K562 (cell line): Measurements from ENCODE around the gene RAPGEFL1. TPM values are rescaled to one million over a fixed set of nuclear protein-coding genes. Genes with fewer than 3 reads are reported as not detected.
"Not testable (repeated sequence)": the region's sequence is repeated elsewhere in the genome, so short reads cannot be mapped to it uniquely, and the experiment has no call there.

ENCODE experiments used
- ATAC-seq: fragments of 200-7000 bp; cut with Tn5 transposase; 3 replicates; pipeline ENCODE4 v1.9.1; 2020; ENCODE audit warnings: moderate library complexity
- BruUV-seq: library from RNA; stranded (reverse); fragments of 400-500 nt; replicated peaks from 2 replicates; lab custom pipeline; 2021; lab: Mats Ljungman, UMichigan
- CTCF ChIA-PET: fragments of 300-600 bp; formaldehyde crosslinking; extraction: SDS; loops from one replicate; lab custom pipeline; 2021; ENCODE audit warnings: low intra/inter-chr PET ratio; lab: Yijun Ruan, JAX
- POLR2A ChIA-PET: fragments of 300-600, 350-650 bp; sonication (Branson Sonifier 250); formaldehyde crosslinking; extraction: SDS; loops from one replicate; lab custom pipeline; 2021; ENCODE audit warnings: antibody characterized with exemption, inconsistent platforms; lab: Yijun Ruan, JAX
- DNase-seq, 4 experiments: peaks; one replicate each; pipeline versions ENCODE4 v3.0.0 to v3.0.0-alpha.2; 2011 to 2018; ENCODE audit warnings: low spot score in 3 of 4, mixed read lengths in 3 of 4; ENCODE audit errors: extremely low read depth in 1 of 4
- FAIRE-seq: peaks from 2 replicates; lab custom pipeline; 2011; peaks lifted over from hg19 to GRCh38; lab: Jason Lieb, UNC
- H2AFZ ChIP-seq: 2 replicates; pipeline ENCODE4 v1.6.0; 2011; ENCODE audit warnings: low read depth, low read length, control low read depth, inconsistent platforms
- H3K27ac ChIP-seq: fragments of 200-600 bp; 3 replicates; pipeline ENCODE4 v1.8.0; 2011; ENCODE audit warnings: low read depth, mild to moderate bottlenecking, control low read depth, inconsistent platforms, low read length, moderate library complexity, mixed read lengths; ENCODE audit errors: extremely low read depth
- H3K27me3 ChIP-seq, 2 experiments: fragments of 300-600 bp in 1 of 2; 2 replicates in 1 of 2; 3 replicates in 1 of 2; pipeline versions ENCODE4 v1.6.0 to v1.8.0; 2011; ENCODE audit warnings: inconsistent platforms in 2 of 2, low read length in 2 of 2, mild to moderate bottlenecking in 1 of 2, mixed read lengths in 1 of 2, moderate library complexity in 1 of 2; ENCODE audit not compliant: control insufficient read depth in 2 of 2, insufficient read depth in 2 of 2
- H3K36me3 ChIP-seq: fragments of 300-600 bp; 3 replicates; pipeline ENCODE4 v1.8.0; 2011; ENCODE audit warnings: mild to moderate bottlenecking, low read length, inconsistent platforms; ENCODE audit not compliant: control insufficient read depth, insufficient read depth
- H3K4me1 ChIP-seq, 2 experiments: fragments of 200-600 bp in 1 of 2; replicated peaks in 1 of 2; 2 replicates in 1 of 2; 3 replicates in 1 of 2; pipeline versions ENCODE4 v1.5.1 to v1.8.0; 2011; ENCODE audit warnings: inconsistent platforms in 2 of 2, low read length in 2 of 2, mild to moderate bottlenecking in 1 of 2, mixed read lengths in 1 of 2, moderate library complexity in 1 of 2; ENCODE audit not compliant: control insufficient read depth in 2 of 2, insufficient read depth in 2 of 2
- H3K4me2 ChIP-seq: 2 replicates; pipeline ENCODE4 v1.6.1; 2011; ENCODE audit warnings: low read length, control low read depth, inconsistent platforms, mixed read lengths; ENCODE audit not compliant: insufficient read depth
- H3K4me3 ChIP-seq: fragments of 200-600 bp; sonication (generic), shearing (Covaris generic); 2 replicates; pipeline ENCODE4 v1.5.1; 2016; ENCODE audit warnings: control low read depth, inconsistent platforms
- H3K79me2 ChIP-seq: fragments of 200-600 bp; 3 replicates; pipeline ENCODE4 v1.8.0; 2011; ENCODE audit warnings: low read length, inconsistent platforms; ENCODE audit not compliant: control insufficient read depth, insufficient read depth
- H3K9ac ChIP-seq, 2 experiments: 2 replicates each; pipeline versions ENCODE4 v1.6.0 to v1.6.1; 2011; ENCODE audit warnings: low read depth in 2 of 2, low read length in 2 of 2, control low read depth in 1 of 2, inconsistent platforms in 1 of 2, mild to moderate bottlenecking in 1 of 2, mixed read lengths in 1 of 2; ENCODE audit not compliant: insufficient read depth in 1 of 2
- H3K9me1 ChIP-seq: one replicate; pipeline ENCODE4 v1.6.0; 2011; ENCODE audit warnings: inconsistent platforms, mild to moderate bottlenecking, low read length, moderate library complexity; ENCODE audit not compliant: control insufficient read depth, insufficient read depth
- H3K9me3 ChIP-seq: replicated peaks from 2 replicates; pipeline ENCODE4 v1.5.1; 2011; ENCODE audit warnings: low read depth, low read length, inconsistent platforms; ENCODE audit not compliant: control insufficient read depth, insufficient read depth
- H4K20me1 ChIP-seq: replicated peaks from 2 replicates; pipeline ENCODE4 v1.6.1; 2011; ENCODE audit warnings: low read length, inconsistent platforms, mixed read lengths; ENCODE audit not compliant: control insufficient read depth, insufficient read depth
- ZNF121 ChIP-seq: sonication (generic); formaldehyde crosslinking; conservative IDR thresholded peaks from 2 replicates; pipeline ENCODE4 v1.8.0; 2022; ENCODE audit warnings: missing genetic modification reagents
- ZNF431 ChIP-seq: sonication (generic); formaldehyde crosslinking; IDR thresholded peaks from 2 replicates; pipeline ENCODE4 v1.8.0; 2022; ENCODE audit warnings: mild to moderate bottlenecking, missing genetic modification reagents
- ZNF766 ChIP-seq: fragments of 200-800 bp; sonication (Bioruptor generic); conservative IDR thresholded peaks from 2 replicates; pipeline ENCODE4 v1.6.1; 2016; ENCODE audit warnings: missing genetic modification characterization, missing compliant biosample characterization
- WGBS: fragments of 100-300 bp; shearing (Covaris generic); methylation state at CpG from one replicate; pipeline ENCODE4 v1.1.6; 2016; ENCODE audit warnings: low coverage, mixed read lengths; ENCODE audit not compliant: insufficient coverage; ENCODE audit errors: missing lambda C conversion rate; 5-methylcytosine and 5-hydroxymethylcytosine counted together
- in situ Hi-C: fragments of 300-500 bp; cut with MboI; formaldehyde crosslinking; loops from 4 replicates; pipeline ENCODE4 v1.15.0; 2018; ENCODE audit warnings: inconsistent platforms, mixed read lengths
- intact Hi-C: fragments of 100-400 bp; cut with micrococcal nuclease; formaldehyde crosslinking; loops from 2 replicates; pipeline ENCODE4 v1.14.2; 2022
- polyA plus RNA-seq, 8 experiments: library from polyadenylated mRNA; depleted of rRNA in 4 of 8; stranded (reverse) in 5 of 8; unstranded in 3 of 8; fragments of >200 nt; fragmentation: Nextera tagmentation in 2 of 8; fragmentation: Illumina TruSeq in 1 of 8; extraction: Ambion mirVana in 2 of 8; extraction: Trizol in 1 of 8; gene quantifications; 2 replicates each; pipeline versions ENCODE4 v1.2.1 to v1.2.3, GENCODE V29; 2011 to 2014; ENCODE audit warnings: inconsistent platforms in 1 of 8, missing spikeins in 1 of 8
- total RNA-seq, 7 experiments: library from RNA; depleted of rRNA in 6 of 7; stranded (reverse); fragments of >200 nt in 6 of 7; fragmentation: Illumina TruSeq in 2 of 7; extraction: Trizol in 2 of 7; gene quantifications; 2 replicates each; pipeline versions ENCODE4 v1.2.1 to v1.2.3, GENCODE V29; 2011 to 2021; ENCODE audit warnings: low replicate concordance in 1 of 7

Gene RAPGEFL1
- total and polyA plus RNA-seq, 9 of the 15 experiments (the other 6 are each of a cell fraction or from before 2014, with no cell fraction given) = 0.18 to 4.1 (median 2.1) TPM

DNA sequence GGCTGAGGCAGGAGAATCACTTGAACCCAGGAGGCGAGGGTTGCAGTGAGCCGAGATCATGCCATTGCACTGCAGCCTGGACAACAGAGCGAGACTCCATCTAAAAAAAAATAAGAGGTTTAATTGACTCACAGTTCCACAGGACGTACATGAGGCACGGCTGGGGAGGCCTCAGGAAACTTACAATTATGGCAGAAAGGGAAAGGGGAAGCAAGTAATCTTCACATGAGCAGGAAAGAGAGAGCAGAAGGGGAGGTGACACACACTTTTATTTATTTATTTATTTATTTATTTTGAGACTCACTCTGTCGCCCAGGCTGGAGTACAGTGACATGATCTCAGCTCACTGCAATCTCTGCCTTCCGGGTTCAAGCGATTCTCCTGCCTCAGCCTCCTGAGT lies 28.9 kb downstream of the RAPGEFL1 start:
- H2AFZ ChIP-seq, H3K4me2 ChIP-seq, H3K9ac ChIP-seq, H3K27me3 ChIP-seq, H3K9me1 ChIP-seq, H3K36me3 ChIP-seq, H3K4me1 ChIP-seq, FAIRE-seq, H3K79me2 ChIP-seq, ATAC-seq, H4K20me1 ChIP-seq, CTCF ChIA-PET, intact Hi-C loops, POLR2A ChIA-PET, H3K27ac ChIP-seq, H3K9me3 ChIP-seq, H3K4me3 ChIP-seq, DNase-seq, BruUV-seq: not testable (repeated sequence)
- in situ Hi-C loops = loop anchor here (5.0 kb wide), 1 partner anchor 146 kb away; no protein-coding TSS in a partner anchor
- TF ChIP-seq ZNF766 (CRISPR knock-in tag) (0 out of 2 replicates have a peak, but pooled peaks have one; percentile 35), ZNF121 (CRISPR knock-in tag) (peak; percentile 36; the same call in 1 of the 2 replicates)
- 64% methylated on average over 6 of the region's 8 CpGs for WGBS

DNA sequence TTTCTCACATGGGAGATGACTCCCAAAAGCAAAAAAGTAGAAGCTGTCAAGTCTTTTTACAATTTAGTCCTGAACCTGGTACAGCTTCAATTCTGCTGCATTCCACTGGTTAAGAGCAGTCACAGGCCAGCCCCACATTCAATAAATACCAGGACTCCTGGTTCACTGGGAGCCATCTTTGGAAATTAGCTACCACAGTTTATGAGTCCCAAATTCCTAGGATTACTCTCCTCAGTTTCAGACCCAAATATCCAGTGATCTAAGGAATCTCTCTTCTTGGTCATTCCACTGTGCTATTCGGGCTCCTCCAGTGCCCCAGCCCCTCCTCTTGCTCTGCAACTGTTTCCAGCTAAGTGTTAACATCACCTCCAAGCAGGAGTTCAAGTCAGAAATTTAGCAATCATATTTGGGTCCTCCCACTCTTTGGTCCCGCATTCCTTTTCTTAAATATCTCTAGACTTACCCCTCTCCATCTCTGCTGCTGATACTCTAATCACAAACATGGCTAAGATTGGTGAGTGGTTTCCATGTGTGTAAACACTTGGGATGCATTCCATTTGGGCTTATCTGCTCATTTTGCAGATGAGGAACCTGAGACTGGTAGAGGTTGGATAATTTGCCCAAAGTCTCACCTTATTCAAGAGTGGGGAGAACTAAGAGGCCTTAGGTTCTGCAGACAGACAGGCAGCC lies 32.3 kb downstream of the RAPGEFL1 start:
- Histone ChIP-seq H3K27me3 (no peaks in the 10 kb centered on the region), H3K4me3 (no peak overlapping the region), H3K9ac (no peak overlapping the region), H3K27ac (no peak overlapping the region), H3K36me3 (no peaks in the 10 kb centered on the region), H3K4me1 (peaks cover 0 to 5% of the 10 kb centered on the region in 2 experiments; a peak in 1 of 5 replicates), H2AFZ (no peak overlapping the region), H3K4me2 (no peak overlapping the region), H3K9me3 (no peaks in the 10 kb centered on the region), H4K20me1 (no peaks in the 10 kb centered on the region), H3K79me2 (no peaks in the 10 kb centered on the region), H3K9me1 (no peaks in the 10 kb centered on the region)
- intact Hi-C loops = no loop called here
- ATAC-seq = no peak
- CTCF ChIA-PET = no interaction called here
- POLR2A ChIA-PET = interaction anchor here (0.6 to 1.6 kb wide), 3 partner anchors 9 to 47 kb away, joined by 4 to 6 read pairs (median 4); partner anchors contain the start of gene WIPF2
- no peak for DNase-seq
- 8% methylated on average over 2 of the region's 2 CpGs for WGBS
- in situ Hi-C loops = loop anchor here (5.0 kb wide), 1 partner anchor 143 kb away; no protein-coding TSS in a partner anchor
- FAIRE-seq = no peak
- no TSS peak for BruUV-seq
- TF ChIP-seq ZNF431 = no peak
